HL-60 (cell line): Measurements from ENCODE around the gene ABCC5.
"Not testable (repeated sequence)": the region's sequence is repeated elsewhere in the genome, so short reads cannot be mapped to it uniquely, and the experiment has no call there.

Source experiments
- CTCF ChIP-seq: IDR thresholded peaks from one replicate; pipeline ENCODE4 v1.5.1; 2011; ENCODE audit warnings: low read length, control low read depth, inconsistent platforms; ENCODE audit not compliant: insufficient read depth
- GABPA ChIP-seq: IDR thresholded peaks from 2 replicates; pipeline ENCODE4 v1.6.1; 2012; ENCODE audit warnings: low read depth
- POLR2AphosphoS5 ChIP-seq: IDR thresholded peaks from 2 replicates; pipeline ENCODE4 v1.6.1; 2012; ENCODE audit warnings: low read depth
- REST ChIP-seq: IDR thresholded peaks from 2 replicates; pipeline ENCODE4 v1.6.1; 2012; ENCODE audit warnings: low read depth; ENCODE audit not compliant: insufficient replicate concordance
- SPI1 ChIP-seq: IDR thresholded peaks from 2 replicates; pipeline ENCODE4 v1.6.1; 2012; ENCODE audit warnings: low read depth, mild to moderate bottlenecking, borderline replicate concordance

GRCh38 chr3:184028275-184028890, 10.7 kb upstream of the ABCC5 start:
- TF ChIP-seq CTCF, POLR2AphosphoS5, GABPA, REST, SPI1: not testable (repeated sequence)
